GM12875 (cell line): Measurements from ENCODE around the gene KCNJ1.

Source experiments
- H3K4me3 ChIP-seq: one replicate; pipeline ENCODE4 v1.5.1; 2011; ENCODE audit warnings: low read depth, low read length, control low read depth
- CTCF ChIP-seq: IDR thresholded peaks from 2 replicates; pipeline ENCODE4 v1.5.1; 2011; ENCODE audit warnings: low read depth, mild to moderate bottlenecking, control low read depth, inconsistent platforms, low read length, moderate library complexity, borderline replicate concordance; ENCODE audit not compliant: insufficient read depth

The KCNJ1 gene

GRCh38 chr11:128893578-128894285 lies 26.6 kb upstream of the KCNJ1 start:
- no peak overlapping the region for H3K4me3 ChIP-seq
- TF ChIP-seq CTCF: no peak

- no peak for TF ChIP-seq CTCF
- H3K4me3 ChIP-seq: no peak overlapping the region
These were observed 25.9 kb upstream of the KCNJ1 start for GRCh38 chr11:128892866-128893565.

- no peak for TF ChIP-seq CTCF
- H3K4me3 ChIP-seq: no peak overlapping the region
These were observed 24.9 kb upstream of the KCNJ1 start for GRCh38 chr11:128891913-128892398.

GRCh38 chr11:128890543-128891368 lies 23.7 kb upstream of the KCNJ1 start, which contains the start of gene KCNJ5:
Gene KCNJ5 (plus strand): TSS chr11:128891356. CDS start chr11:128911274, 19,918 bp downstream.
- no peak within 1 kb of the TSS for H3K4me3 ChIP-seq
- no peak for TF ChIP-seq CTCF

GRCh38 chr11:128890216-128890542 lies 23.1 kb upstream of the KCNJ1 start:
- H3K4me3 ChIP-seq: no peak overlapping the region

GRCh38 chr11:128889657-128890213 lies 22.6 kb upstream of the KCNJ1 start:
- no peak overlapping the region for H3K4me3 ChIP-seq
- TF ChIP-seq CTCF: no peak

More at GRCh38 chr11:128890216-128890542, 23.1 kb upstream of the KCNJ1 start:
- TF ChIP-seq CTCF: no peak
